Measurements from ENCODE around the gene SRSF10. TPM values are rescaled to one million over a fixed set of nuclear protein-coding genes. Genes with fewer than 3 reads are reported as not detected.

Gene SRSF10
- total and polyA plus RNA-seq, 9 of the 15 experiments (the other 6 are each of a cell fraction or from before 2014, with no cell fraction given) = 154 to 264 (median 205) TPM

GRCh38 chr1:23980728-23981070, 572 bp upstream of the SRSF10 start (continued):
- TF ChIP-seq, protein P1, sequence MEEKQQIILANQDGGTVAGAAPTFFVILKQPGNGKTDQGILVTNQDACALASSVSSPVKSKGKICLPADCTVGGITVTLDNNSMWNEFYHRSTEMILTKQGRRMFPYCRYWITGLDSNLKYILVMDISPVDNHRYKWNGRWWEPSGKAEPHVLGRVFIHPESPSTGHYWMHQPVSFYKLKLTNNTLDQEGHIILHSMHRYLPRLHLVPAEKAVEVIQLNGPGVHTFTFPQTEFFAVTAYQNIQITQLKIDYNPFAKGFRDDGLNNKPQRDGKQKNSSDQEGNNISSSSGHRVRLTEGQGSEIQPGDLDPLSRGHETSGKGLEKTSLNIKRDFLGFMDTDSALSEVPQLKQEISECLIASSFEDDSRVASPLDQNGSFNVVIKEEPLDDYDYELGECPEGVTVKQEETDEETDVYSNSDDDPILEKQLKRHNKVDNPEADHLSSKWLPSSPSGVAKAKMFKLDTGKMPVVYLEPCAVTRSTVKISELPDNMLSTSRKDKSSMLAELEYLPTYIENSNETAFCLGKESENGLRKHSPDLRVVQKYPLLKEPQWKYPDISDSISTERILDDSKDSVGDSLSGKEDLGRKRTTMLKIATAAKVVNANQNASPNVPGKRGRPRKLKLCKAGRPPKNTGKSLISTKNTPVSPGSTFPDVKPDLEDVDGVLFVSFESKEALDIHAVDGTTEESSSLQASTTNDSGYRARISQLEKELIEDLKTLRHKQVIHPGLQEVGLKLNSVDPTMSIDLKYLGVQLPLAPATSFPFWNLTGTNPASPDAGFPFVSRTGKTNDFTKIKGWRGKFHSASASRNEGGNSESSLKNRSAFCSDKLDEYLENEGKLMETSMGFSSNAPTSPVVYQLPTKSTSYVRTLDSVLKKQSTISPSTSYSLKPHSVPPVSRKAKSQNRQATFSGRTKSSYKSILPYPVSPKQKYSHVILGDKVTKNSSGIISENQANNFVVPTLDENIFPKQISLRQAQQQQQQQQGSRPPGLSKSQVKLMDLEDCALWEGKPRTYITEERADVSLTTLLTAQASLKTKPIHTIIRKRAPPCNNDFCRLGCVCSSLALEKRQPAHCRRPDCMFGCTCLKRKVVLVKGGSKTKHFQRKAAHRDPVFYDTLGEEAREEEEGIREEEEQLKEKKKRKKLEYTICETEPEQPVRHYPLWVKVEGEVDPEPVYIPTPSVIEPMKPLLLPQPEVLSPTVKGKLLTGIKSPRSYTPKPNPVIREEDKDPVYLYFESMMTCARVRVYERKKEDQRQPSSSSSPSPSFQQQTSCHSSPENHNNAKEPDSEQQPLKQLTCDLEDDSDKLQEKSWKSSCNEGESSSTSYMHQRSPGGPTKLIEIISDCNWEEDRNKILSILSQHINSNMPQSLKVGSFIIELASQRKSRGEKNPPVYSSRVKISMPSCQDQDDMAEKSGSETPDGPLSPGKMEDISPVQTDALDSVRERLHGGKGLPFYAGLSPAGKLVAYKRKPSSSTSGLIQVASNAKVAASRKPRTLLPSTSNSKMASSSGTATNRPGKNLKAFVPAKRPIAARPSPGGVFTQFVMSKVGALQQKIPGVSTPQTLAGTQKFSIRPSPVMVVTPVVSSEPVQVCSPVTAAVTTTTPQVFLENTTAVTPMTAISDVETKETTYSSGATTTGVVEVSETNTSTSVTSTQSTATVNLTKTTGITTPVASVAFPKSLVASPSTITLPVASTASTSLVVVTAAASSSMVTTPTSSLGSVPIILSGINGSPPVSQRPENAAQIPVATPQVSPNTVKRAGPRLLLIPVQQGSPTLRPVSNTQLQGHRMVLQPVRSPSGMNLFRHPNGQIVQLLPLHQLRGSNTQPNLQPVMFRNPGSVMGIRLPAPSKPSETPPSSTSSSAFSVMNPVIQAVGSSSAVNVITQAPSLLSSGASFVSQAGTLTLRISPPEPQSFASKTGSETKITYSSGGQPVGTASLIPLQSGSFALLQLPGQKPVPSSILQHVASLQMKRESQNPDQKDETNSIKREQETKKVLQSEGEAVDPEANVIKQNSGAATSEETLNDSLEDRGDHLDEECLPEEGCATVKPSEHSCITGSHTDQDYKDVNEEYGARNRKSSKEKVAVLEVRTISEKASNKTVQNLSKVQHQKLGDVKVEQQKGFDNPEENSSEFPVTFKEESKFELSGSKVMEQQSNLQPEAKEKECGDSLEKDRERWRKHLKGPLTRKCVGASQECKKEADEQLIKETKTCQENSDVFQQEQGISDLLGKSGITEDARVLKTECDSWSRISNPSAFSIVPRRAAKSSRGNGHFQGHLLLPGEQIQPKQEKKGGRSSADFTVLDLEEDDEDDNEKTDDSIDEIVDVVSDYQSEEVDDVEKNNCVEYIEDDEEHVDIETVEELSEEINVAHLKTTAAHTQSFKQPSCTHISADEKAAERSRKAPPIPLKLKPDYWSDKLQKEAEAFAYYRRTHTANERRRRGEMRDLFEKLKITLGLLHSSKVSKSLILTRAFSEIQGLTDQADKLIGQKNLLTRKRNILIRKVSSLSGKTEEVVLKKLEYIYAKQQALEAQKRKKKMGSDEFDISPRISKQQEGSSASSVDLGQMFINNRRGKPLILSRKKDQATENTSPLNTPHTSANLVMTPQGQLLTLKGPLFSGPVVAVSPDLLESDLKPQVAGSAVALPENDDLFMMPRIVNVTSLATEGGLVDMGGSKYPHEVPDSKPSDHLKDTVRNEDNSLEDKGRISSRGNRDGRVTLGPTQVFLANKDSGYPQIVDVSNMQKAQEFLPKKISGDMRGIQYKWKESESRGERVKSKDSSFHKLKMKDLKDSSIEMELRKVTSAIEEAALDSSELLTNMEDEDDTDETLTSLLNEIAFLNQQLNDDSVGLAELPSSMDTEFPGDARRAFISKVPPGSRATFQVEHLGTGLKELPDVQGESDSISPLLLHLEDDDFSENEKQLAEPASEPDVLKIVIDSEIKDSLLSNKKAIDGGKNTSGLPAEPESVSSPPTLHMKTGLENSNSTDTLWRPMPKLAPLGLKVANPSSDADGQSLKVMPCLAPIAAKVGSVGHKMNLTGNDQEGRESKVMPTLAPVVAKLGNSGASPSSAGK (IDR thresholded peaks at IDR 0.05) = 0 out of 2 replicates have a peak, but pooled peaks have one; percentile 52
- TF ChIP-seq NFIC (IDR thresholded peaks at IDR 0.05) (no peak), ZNF197 (CRISPR knock-in tag; IDR thresholded peaks at IDR 0.05; ENCODE audit: low read depth) (peak; percentile 77), DIDO1 (tag; IDR thresholded peaks at IDR 0.05; ENCODE audit: low read depth) (no peak), HDAC8 (tag; IDR thresholded peaks at IDR 0.05) (peak; percentile 48; the same call in 1 of the 2 replicates), ZNF778 (CRISPR knock-in tag; IDR thresholded peaks at IDR 0.05) (no peak), PML (IDR thresholded peaks at IDR 0.05; ENCODE audit: low read length) (no peak), KAT8 (IDR thresholded peaks at IDR 0.05; ENCODE audit: low read depth) (peak; percentile 37; the same call in 1 of the 2 replicates), RUNX1 (IDR thresholded peaks at IDR 0.05; ENCODE audit: low read depth) (no peak), RAD21 (CRISPR knock-in tag; conservative IDR thresholded peaks at IDR 0.05 in 1 of 2, IDR thresholded peaks at IDR 0.05 in 1 of 2) (no peak), ZNF316 (IDR thresholded peaks at IDR 0.05) (no peak), SNIP1 (IDR thresholded peaks at IDR 0.05; ENCODE audit: low read depth) (0 out of 2 replicates have a peak, but pooled peaks have one; percentile 40), ZNF583 (CRISPR knock-in tag; IDR thresholded peaks at IDR 0.05) (no peak), MBD1 (CRISPR knock-in tag; IDR thresholded peaks at IDR 0.05) (peak; percentile 81; the same call in 1 of the 2 replicates)
- TF ChIP-seq, protein P2, sequence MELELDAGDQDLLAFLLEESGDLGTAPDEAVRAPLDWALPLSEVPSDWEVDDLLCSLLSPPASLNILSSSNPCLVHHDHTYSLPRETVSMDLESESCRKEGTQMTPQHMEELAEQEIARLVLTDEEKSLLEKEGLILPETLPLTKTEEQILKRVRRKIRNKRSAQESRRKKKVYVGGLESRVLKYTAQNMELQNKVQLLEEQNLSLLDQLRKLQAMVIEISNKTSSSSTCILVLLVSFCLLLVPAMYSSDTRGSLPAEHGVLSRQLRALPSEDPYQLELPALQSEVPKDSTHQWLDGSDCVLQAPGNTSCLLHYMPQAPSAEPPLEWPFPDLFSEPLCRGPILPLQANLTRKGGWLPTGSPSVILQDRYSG (tag; conservative IDR thresholded peaks at IDR 0.05; ENCODE audit: low read depth) = peak; percentile 85; the same call in 1 of the 2 replicates

Data from K562 (cell line).